Measurements from ENCODE around the gene NPIPA5. TPM values are rescaled to one million over a fixed set of nuclear protein-coding genes. Genes with fewer than 3 reads are reported as not detected.
A peak's percentile ranks its signal among the peaks of the same experiment; 100 is the strongest.
"Not testable (repeated sequence)": the region's sequence is repeated elsewhere in the genome, so short reads cannot be mapped to it uniquely, and the experiment has no call there.

NPIPA5 gene
- total and polyA plus RNA-seq, 11 donors: 1.5 to 16.8 (median 7.8) TPM

DNA sequence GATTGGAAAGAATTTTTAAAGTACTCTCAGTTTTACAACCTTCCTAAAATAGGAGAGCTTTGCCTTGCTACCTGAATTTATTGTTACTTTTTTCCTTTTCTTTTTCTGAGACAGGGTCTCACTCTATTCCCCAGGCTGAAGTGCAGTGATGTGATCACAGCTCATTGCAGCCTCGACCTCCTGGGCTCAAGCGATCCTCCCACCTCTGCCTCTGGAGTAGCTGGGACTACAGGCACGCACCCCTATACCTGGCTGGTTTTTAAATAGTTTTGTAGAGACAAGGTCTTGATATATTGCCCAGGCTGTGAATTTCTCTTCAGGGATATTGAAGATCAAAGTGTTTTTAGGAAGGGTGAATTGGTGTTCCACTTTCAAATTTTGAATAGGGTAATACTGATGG, 21.2 kb upstream of the NPIPA5 start:
- H3K27me3 ChIP-seq: peaks cover 0 to 7% (median 0%) of the 10 kb centered on the region in 9 donors
- WGBS, 4 donors: 83 to 89% (median 84%) methylated on average over 3 of the region's 3 CpGs
- no peak for DNase-seq
- TF ChIP-seq, protein P1, sequence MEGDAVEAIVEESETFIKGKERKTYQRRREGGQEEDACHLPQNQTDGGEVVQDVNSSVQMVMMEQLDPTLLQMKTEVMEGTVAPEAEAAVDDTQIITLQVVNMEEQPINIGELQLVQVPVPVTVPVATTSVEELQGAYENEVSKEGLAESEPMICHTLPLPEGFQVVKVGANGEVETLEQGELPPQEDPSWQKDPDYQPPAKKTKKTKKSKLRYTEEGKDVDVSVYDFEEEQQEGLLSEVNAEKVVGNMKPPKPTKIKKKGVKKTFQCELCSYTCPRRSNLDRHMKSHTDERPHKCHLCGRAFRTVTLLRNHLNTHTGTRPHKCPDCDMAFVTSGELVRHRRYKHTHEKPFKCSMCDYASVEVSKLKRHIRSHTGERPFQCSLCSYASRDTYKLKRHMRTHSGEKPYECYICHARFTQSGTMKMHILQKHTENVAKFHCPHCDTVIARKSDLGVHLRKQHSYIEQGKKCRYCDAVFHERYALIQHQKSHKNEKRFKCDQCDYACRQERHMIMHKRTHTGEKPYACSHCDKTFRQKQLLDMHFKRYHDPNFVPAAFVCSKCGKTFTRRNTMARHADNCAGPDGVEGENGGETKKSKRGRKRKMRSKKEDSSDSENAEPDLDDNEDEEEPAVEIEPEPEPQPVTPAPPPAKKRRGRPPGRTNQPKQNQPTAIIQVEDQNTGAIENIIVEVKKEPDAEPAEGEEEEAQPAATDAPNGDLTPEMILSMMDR (IDR thresholded peaks at IDR 0.05): no peak
- TF ChIP-seq POLR2A (IDR thresholded peaks at IDR 0.05): no peak
- peaks cover 0 to 16% (median 6%) of the 10 kb centered on the region in 9 donors for H3K36me3 ChIP-seq
- H3K4me1 ChIP-seq: peaks cover 0 to 7% (median 0%) of the 10 kb centered on the region in 12 donors
- H3K4me3 ChIP-seq: no peak overlapping the region
- no peaks in the 10 kb centered on the region for H3K9me3 ChIP-seq
- no peak overlapping the region for H3K27ac ChIP-seq
- no peak for ATAC-seq
- intact Hi-C loops (cut with DNase I): no loop called here

DNA sequence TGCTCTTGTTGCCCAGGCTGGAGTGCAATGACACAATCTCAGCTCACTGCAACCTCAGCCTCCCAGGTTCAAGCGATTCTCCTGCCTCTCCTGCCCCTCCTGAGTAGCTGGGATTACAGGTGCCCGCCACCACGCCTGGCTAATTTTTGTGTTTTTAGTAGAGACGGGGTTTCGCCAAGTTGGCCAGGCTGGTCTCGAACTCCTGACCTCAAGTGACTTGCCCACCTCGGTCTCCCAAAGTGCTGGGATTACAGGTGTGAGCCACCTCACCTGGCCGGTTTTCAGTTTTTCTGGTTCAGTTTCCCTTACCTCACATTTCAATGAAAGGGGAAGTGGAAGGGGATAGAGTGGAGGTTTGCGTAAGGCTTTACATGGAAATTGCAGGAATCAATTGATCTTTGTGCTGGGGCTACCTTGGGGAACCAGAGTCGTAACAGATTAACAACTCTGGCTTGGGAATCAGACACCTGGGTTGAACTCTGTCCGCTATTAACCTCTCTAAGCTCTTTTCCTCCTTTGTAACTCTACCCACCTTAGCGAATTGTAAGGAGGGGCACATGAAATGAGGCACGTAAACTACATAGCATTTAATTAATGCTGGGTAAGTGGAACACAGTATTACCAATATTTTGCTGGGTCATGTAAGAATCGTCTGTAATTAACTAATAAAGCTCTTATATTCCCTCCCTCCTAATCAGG, 20.7 kb upstream of the NPIPA5 start:
- TF ChIP-seq POLR2A (IDR thresholded peaks at IDR 0.05): no peak
- TF ChIP-seq, protein P1 (IDR thresholded peaks at IDR 0.05): no peak
- WGBS, 4 donors: 82 to 90% (median 86%) methylated on average over 14 of the region's 14 CpGs
- ATAC-seq (no peak), DNase-seq (no peak)
- Histone ChIP-seq H3K4me1 (peaks cover 0 to 7% (median 0%) of the 10 kb centered on the region in 12 donors), H3K27ac (no peak overlapping the region), H3K36me3 (peaks cover 0 to 16% (median 6%) of the 10 kb centered on the region in 9 donors), H3K27me3 (peaks cover 0 to 7% (median 0%) of the 10 kb centered on the region in 9 donors), H3K9me3 (no peaks in the 10 kb centered on the region), H3K4me3 (no peak overlapping the region)
- intact Hi-C loops (cut with DNase I): no loop called here

DNA sequence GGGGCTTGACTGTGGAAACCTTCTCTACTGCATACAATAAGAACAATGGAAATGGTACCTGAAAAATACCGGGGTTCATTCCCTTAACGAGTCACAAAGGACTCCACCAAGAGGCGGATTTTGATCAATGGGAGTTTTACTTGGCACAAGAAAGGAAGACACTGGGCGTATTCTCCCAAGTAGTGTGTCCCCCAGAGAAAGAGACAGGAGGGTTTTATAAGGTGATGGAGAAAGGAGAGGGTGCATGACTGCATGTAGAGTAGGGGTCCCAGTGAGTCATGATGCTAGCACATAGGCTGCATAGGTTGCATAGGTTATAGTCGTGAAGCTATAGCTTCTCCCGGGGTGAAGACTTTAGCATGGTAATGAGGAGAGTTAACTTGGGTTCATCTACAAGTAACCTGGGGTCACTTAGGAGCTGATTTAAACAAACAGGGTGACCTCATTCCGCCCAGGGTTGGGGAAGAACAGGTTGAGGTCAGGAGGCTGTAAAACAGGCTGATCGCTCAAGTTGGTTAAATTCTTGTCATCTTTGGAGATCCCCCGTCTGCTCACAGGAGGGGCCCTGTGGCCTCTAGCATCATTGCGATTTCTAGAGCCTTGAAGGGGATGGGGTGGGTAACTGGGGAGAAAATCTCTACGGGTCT, 19.0 kb upstream of the NPIPA5 start:
- peaks cover 0 to 7% (median 0%) of the 10 kb centered on the region in 12 donors for H3K4me1 ChIP-seq
- peaks cover 0 to 10% (median 3%) of the 10 kb centered on the region in 9 donors for H3K36me3 ChIP-seq
- H3K27ac ChIP-seq: peak overlapping the region in 2 of 12 donors; percentile 24 to 67
- H3K4me3 ChIP-seq: no peak overlapping the region
- 87 to 93% (median 91%) methylated on average over 11 of the region's 11 CpGs for WGBS, 4 donors
- peaks cover 0 to 7% (median 0%) of the 10 kb centered on the region in 9 donors for H3K27me3 ChIP-seq
- DNase-seq (no peak), ATAC-seq (no peak)
- no peaks in the 10 kb centered on the region for H3K9me3 ChIP-seq
- TF ChIP-seq POLR2A (IDR thresholded peaks at IDR 0.05): no peak
- TF ChIP-seq, protein P1 (IDR thresholded peaks at IDR 0.05): no peak
- intact Hi-C loops (cut with DNase I): no loop called here

DNA sequence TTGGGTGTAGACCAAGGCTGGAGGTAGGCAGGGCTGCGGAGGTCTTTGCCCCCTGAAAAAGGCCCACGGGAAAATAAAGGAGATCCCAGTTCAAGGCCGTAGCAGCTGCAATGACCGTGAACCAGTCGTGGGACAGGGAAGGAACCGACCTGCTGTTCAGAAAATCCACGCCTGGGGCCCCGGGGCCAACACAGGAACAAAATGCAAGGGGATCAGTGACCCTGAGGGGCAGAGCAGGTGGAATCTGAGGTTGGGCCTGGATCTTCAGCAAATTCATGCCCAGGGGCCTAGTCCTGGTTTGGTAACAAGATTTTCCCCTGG, 18.4 kb upstream of the NPIPA5 start:
- ATAC-seq: peak in 1 of 4 donors; percentile 4
- 87 to 93% (median 89%) methylated on average over 8 of the region's 8 CpGs for WGBS, 4 donors
- intact Hi-C loops (cut with DNase I): not testable (repeated sequence)

DNA sequence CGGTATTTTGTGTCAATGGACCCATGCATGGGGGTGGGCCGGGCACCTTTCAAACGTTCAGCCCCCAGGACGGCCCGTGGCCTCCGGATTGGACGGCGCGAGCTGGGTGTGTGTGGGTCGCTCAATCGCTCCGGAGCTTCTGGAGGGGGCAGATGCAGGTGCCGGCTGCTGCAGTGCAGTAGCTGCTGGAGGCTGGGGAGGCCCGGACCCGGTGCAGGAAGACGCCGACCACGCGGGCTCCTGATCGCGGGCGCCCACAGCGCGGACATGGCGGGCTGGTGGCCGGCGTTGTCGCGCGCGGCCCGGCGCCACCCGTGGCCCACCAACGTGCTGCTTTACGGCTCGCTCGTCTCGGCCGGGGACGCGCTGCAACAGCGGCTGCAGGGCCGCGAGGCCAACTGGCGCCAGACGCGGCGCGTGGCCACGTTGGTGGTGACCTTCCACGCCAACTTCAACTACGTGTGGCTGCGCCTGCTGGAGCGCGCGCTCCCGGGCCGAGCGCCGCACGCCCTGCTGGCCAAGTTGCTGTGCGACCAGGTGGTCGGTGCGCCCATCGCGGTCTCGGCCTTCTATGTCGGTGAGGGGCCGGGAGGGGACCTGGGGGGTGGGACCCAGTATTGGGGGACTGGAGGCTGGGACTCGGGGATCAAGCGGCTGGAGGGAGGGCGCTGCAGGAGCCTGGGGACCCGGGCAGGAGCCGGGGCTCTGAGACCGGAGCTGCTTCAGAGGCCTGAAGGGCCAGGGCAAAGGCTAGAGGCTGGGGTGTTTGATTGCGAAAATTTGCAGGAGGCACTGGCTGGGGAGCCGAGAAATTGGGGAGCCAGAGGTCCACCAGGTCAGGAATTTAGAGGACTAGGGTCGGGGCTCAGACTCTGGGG, 17.8 kb upstream of the NPIPA5 start, which contains the start of gene MPV17L:
Gene MPV17L, plus strand, starts transcription at position 124 of the 878 bp plus-strand sequence. Its CDS starts 144 bp downstream, at position 268.
- Histone ChIP-seq H3K27ac (peak within 1 kb of the TSS in 11 of 12 donors; percentile 38 to 79 (median 67)), H3K4me3 (peak within 1 kb of the TSS; percentile 29 to 85 (median 57))
- DNase-seq: peak; percentile 35 to 75 (median 64)
- ATAC-seq: peak; percentile 72 to 94 (median 90)
- H3K4me1 ChIP-seq; H3K36me3 ChIP-seq; intact Hi-C loops (cut with DNase I); H3K9me3 ChIP-seq; H3K27me3 ChIP-seq: not testable (repeated sequence)
- WGBS, 4 donors: 5 to 13% (median 7%) methylated on average over 25 to 79 of the region's 79 CpGs

More for the DNA sequence above, 18.4 kb upstream of the NPIPA5 start:
- not testable (repeated sequence) for H3K27me3 ChIP-seq, DNase-seq, H3K36me3 ChIP-seq, H3K4me1 ChIP-seq, H3K9me3 ChIP-seq
- H3K27ac ChIP-seq: peak overlapping the region in 6 of 12 donors; percentile 47 to 79 (median 67)
- H3K4me3 ChIP-seq: peak overlapping the region in 10 of 12 donors; percentile 29 to 85 (median 61)

DNA sequence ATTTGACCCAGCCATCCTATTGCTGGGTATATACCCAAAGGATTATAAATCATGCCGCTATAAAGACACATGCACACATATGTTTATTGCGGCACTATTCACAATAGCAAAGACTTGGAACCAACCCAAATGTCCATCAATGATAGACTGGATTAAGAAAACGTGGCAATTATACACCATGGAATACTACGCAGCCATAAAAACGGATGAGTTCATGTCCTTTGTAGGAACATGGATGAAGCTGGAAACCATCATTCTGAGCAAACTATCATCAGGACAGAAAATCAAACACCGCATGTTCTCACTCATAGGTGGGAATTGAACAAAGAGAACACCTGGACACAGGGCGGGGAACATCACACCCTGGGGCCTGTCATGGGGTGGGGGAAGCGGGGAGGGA, 14.9 kb upstream of the NPIPA5 start:
- H3K27me3 ChIP-seq; intact Hi-C loops (cut with DNase I); H3K36me3 ChIP-seq; ATAC-seq; H3K4me1 ChIP-seq; H3K4me3 ChIP-seq; H3K27ac ChIP-seq; H3K9me3 ChIP-seq; DNase-seq: not testable (repeated sequence)
- 86 to 92% (median 89%) methylated on average over 8 of the region's 8 CpGs for WGBS, 4 donors

DNA sequence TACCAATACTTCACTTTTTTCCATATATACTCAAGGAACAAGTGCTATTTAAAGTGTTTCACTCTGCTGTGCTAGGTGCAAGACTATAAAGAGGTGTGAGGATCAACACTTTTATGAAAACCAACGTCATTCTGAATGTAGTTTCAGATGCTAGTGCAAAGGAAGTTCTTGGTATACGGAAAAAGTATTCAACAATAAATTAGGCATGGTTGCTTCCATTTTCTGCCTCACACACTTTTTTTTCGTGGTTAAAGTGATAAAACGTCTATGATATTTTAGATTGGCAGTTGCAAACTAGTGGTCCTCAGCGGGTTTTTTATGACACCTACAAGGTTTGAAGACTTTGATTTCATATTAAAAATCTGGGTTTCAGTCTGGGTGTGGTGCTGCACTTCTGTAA, 11.8 kb upstream of the NPIPA5 start:
- H3K9me3 ChIP-seq; H3K4me1 ChIP-seq; ATAC-seq; H3K27ac ChIP-seq; H3K27me3 ChIP-seq; H3K36me3 ChIP-seq; intact Hi-C loops (cut with DNase I); DNase-seq; H3K4me3 ChIP-seq: not testable (repeated sequence)
- 77 to 83% (median 78%) methylated on average over 5 of the region's 5 CpGs for WGBS, 4 donors
